Measurements from ENCODE around the gene CFAP99.

- TF ChIP-seq CTCF (optimal IDR thresholded peaks at IDR 0.05 in 1 of 3, IDR thresholded peaks at IDR 0.05 in 1 of 3, conservative IDR thresholded peaks at IDR 0.05 in 1 of 3; ENCODE audit: extremely low read depth in 1 of 3, insufficient read depth in 2 of 3, low read length in 3 of 3) (no peak), EZH2 (IDR thresholded peaks at IDR 0.05; ENCODE audit: low read length) (no peak)
Observed at GRCh38 chr4:2406406-2406805, 12.3 kb upstream of the CFAP99 start.

Data from keratinocyte (primary cell).